K562 (cell line): ENCODE data around the gene ODAD4. TPM values are rescaled to one million over a fixed set of nuclear protein-coding genes. Genes with fewer than 3 reads are reported as not detected.

Source experiments
- BACH1 ChIP-seq: fragments of 200-800 bp; sonication (Bioruptor generic); IDR thresholded peaks from 2 replicates; pipeline ENCODE4 v1.6.1; 2016; ENCODE audit warnings: missing genetic modification characterization, missing compliant biosample characterization
- BCOR ChIP-seq: fragments of 450-650 bp; IDR thresholded peaks from 2 replicates; pipeline ENCODE4 v1.6.1; 2016
- BRD9 ChIP-seq: fragments of 450-650 bp; IDR thresholded peaks from 2 replicates; pipeline ENCODE4 v1.6.1; 2018; ENCODE audit warnings: low read depth; ENCODE audit not compliant: partially characterized antibody
- CC2D1A ChIP-seq: fragments of 450-650 bp; IDR thresholded peaks from 2 replicates; pipeline ENCODE4 v1.6.1; 2017; ENCODE audit warnings: mild to moderate bottlenecking
- CEBPB ChIP-seq: fragments of 450-650 bp; IDR thresholded peaks from 2 replicates; pipeline ENCODE4 v1.6.1; 2016; ENCODE audit warnings: missing genetic modification characterization, missing compliant biosample characterization
- CREB1 ChIP-seq, 2 experiments: sonication (generic) in 1 of 2; formaldehyde crosslinking in 1 of 2; IDR thresholded peaks; 2 replicates each; pipeline versions ENCODE4 v1.6.1 to v1.8.0; 2012 to 2022; ENCODE audit warnings: inconsistent platforms in 1 of 2, mild to moderate bottlenecking in 1 of 2, missing genetic modification reagents in 1 of 2, moderate library complexity in 1 of 2
- CREM ChIP-seq: IDR thresholded peaks from 2 replicates; pipeline ENCODE4 v1.6.1; 2014; ENCODE audit warnings: antibody characterized with exemption, low read depth
- FOXM1 ChIP-seq, 2 experiments: fragments of 450-650 bp in 1 of 2; sonication (generic) in 1 of 2; formaldehyde crosslinking in 1 of 2; IDR thresholded peaks; 2 replicates each; pipeline versions ENCODE4 v1.6.1 to v1.9.0; 2017 to 2022; ENCODE audit warnings: low read depth in 2 of 2, mild to moderate bottlenecking in 2 of 2, missing genetic modification reagents in 1 of 2, moderate library complexity in 1 of 2
- GABPB1 ChIP-seq: sonication (generic); formaldehyde crosslinking; IDR thresholded peaks from 2 replicates; pipeline ENCODE4 v1.8.0; 2022; ENCODE audit warnings: mild to moderate bottlenecking, missing genetic modification reagents
- NFATC3 ChIP-seq: fragments of 450-650 bp; IDR thresholded peaks from 2 replicates; pipeline ENCODE4 v1.6.1; 2017; ENCODE audit warnings: mild to moderate bottlenecking
- NFIC ChIP-seq: fragments of 450-650 bp; IDR thresholded peaks from 2 replicates; pipeline ENCODE4 v1.6.1; 2017; ENCODE audit warnings: mild to moderate bottlenecking, inconsistent platforms
- RBM25 ChIP-seq: fragments of 200-400 bp; formaldehyde crosslinking; IDR thresholded peaks from 2 replicates; pipeline ENCODE4 v1.6.1; 2018; ENCODE audit warnings: low read length, low read depth, moderate library complexity; ENCODE audit not compliant: severe bottlenecking
- SMAD4 ChIP-seq: fragments of 250-450 bp; sonication (Bioruptor Pico); conservative IDR thresholded peaks from 2 replicates; pipeline ENCODE4 v1.8.0; 2021; ENCODE audit warnings: inconsistent platforms, mild to moderate bottlenecking, moderate library complexity
- SNAPC5 ChIP-seq: fragments of 250-450 bp; sonication (Bioruptor Pico); IDR thresholded peaks from 2 replicates; pipeline ENCODE4 v1.8.0; 2021; ENCODE audit warnings: moderate library complexity, mild to moderate bottlenecking, inconsistent platforms
- SP1 ChIP-seq: sonication (generic); formaldehyde crosslinking; IDR thresholded peaks from 2 replicates; pipeline ENCODE4 v1.8.1; 2022; ENCODE audit warnings: mild to moderate bottlenecking, missing genetic modification reagents
- SRF ChIP-seq, 2 experiments: fragments of 250-450, 450-650 bp in 1 of 2; sonication (Bioruptor Pico) in 1 of 2; sonication (generic) in 1 of 2; formaldehyde crosslinking; IDR thresholded peaks; 2 replicates each; pipeline versions ENCODE4 v1.5.0 to v1.5.1; 2020 to 2022; ENCODE audit warnings: mild to moderate bottlenecking in 1 of 2, missing genetic modification reagents in 1 of 2
- TBP ChIP-seq: optimal IDR thresholded peaks from 2 replicates; pipeline ENCODE3; 2011; ENCODE audit warnings: low read depth, low read length, improper control_type of control experiment
- ZNF3 ChIP-seq: fragments of 250-450 bp; sonication (Bioruptor Pico); IDR thresholded peaks from 2 replicates; pipeline ENCODE4 v1.5.0; 2021; ENCODE audit warnings: mild to moderate bottlenecking, moderate library complexity
- ZNF583 ChIP-seq: fragments of 250-450 bp; sonication (Bioruptor Pico); IDR thresholded peaks from 2 replicates; pipeline ENCODE4 v1.4.0; 2020
- ZNF778 ChIP-seq: fragments of 450-650 bp; formaldehyde crosslinking; IDR thresholded peaks from 2 replicates; pipeline ENCODE4 v1.4.0; 2020; ENCODE audit warnings: mild to moderate bottlenecking, moderate library complexity
- ZNF830 ChIP-seq: fragments of 250-450 bp; sonication (Bioruptor Pico); IDR thresholded peaks from 2 replicates; pipeline ENCODE4 v1.5.0; 2021; ENCODE audit warnings: mild to moderate bottlenecking
- polyA plus RNA-seq, 8 experiments: library from polyadenylated mRNA; depleted of rRNA in 4 of 8; stranded (reverse) in 5 of 8; unstranded in 3 of 8; fragments of >200 nt; fragmentation: Nextera tagmentation in 2 of 8; fragmentation: Illumina TruSeq in 1 of 8; extraction: Ambion mirVana in 2 of 8; extraction: Trizol in 1 of 8; gene quantifications; 2 replicates each; pipeline versions ENCODE4 v1.2.1 to v1.2.3, GENCODE V29; 2011 to 2014; ENCODE audit warnings: inconsistent platforms in 1 of 8, missing spikeins in 1 of 8
- total RNA-seq, 7 experiments: library from RNA; depleted of rRNA in 6 of 7; stranded (reverse); fragments of >200 nt in 6 of 7; fragmentation: Illumina TruSeq in 2 of 7; extraction: Trizol in 2 of 7; gene quantifications; 2 replicates each; pipeline versions ENCODE4 v1.2.1 to v1.2.3, GENCODE V29; 2011 to 2021; ENCODE audit warnings: low replicate concordance in 1 of 7
- TF ChIP-seq, protein P1 (sequence below), 3 experiments: fragments of 200-800 bp in 1 of 3; fragments of 250-450 bp in 1 of 3; fragments of 450-650 bp in 1 of 3; sonication (Bioruptor Pico) in 1 of 3; sonication (Bioruptor generic) in 1 of 3; formaldehyde crosslinking in 1 of 3; IDR thresholded peaks; 2 replicates each; pipeline versions ENCODE4 v1.6.1 to v1.8.0; 2016 to 2022; ENCODE audit warnings: mild to moderate bottlenecking in 2 of 3, missing genetic modification characterization in 2 of 3, missing compliant biosample characterization in 1 of 3, moderate library complexity in 1 of 3
- TF ChIP-seq, protein P2 (sequence below): sonication (generic); formaldehyde crosslinking; IDR thresholded peaks from 2 replicates; pipeline ENCODE4 v1.9.0; 2022; ENCODE audit warnings: mild to moderate bottlenecking, missing genetic modification reagents

Gene ODAD4
- total and polyA plus RNA-seq, 9 of the 15 experiments (the other 6 are each of a cell fraction or from before 2014, with no cell fraction given): 0.09 to 0.98 (median 0.51) TPM

DNA sequence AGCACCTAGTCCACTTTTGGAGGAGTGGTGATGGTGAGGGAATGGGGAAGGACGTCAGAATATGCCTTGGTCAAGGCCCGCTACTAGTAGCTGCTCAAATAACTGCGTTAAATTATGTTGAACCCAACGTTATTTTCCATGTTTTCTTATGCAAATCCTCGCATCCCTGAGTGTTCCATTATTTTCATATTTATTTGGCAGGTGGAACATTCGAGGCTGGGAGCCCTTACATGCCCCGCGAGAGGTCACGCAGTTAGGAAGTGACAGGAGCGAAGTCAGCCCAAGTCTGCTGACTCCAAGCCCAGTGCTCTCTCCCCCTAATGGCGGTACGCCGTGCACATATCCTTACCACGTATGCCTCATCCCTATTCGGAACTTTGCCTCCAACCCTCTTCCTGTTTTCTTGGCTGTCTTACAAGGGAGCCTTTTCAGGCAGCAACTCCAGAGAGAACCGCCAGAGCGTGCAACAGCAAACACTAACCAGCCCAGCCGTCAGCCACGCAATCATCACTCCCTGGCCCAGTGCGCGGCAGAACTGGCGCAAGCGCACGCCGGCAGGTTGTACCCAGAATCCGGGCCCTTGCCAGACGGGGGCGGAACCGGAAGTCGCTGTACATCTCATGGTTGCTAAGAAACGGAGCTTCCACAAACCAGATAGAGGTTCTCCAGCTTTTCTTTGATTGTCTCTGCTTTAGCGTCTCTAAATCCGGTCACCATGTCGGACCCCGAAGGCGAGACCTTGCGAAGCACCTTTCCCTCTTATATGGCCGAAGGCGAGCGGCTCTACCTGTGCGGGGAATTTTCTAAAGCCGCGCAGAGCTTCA lies at the start of gene ODAD4 (continued):
- peak; percentile 86 for TF ChIP-seq ZNF3
- peak; percentile 33 for TF ChIP-seq BRD9
- peak in 1 of 2 experiments; percentile 81; a peak in 2 of 4 replicates for TF ChIP-seq SRF (CRISPR knock-in tag; IDR thresholded peaks at IDR 0.05)
- TF ChIP-seq CEBPB (tag): peak; percentile 77; the same call in 1 of the 2 replicates
- TF ChIP-seq SNAPC5 (CRISPR knock-in tag): no peak
- no peak for TF ChIP-seq ZNF778
- no peak for TF ChIP-seq NFATC3
- peak; percentile 61; the same call in 1 of the 2 replicates for TF ChIP-seq SP1
- peak; percentile 84 for TF ChIP-seq CREM
- 0 out of 2 replicates have a peak, but pooled peaks have one; percentile 43 for TF ChIP-seq BACH1 (tag)
- TF ChIP-seq BCOR: peak; percentile 97
- peak; percentile 36; the same call in 1 of the 2 replicates for TF ChIP-seq CREB1 (IDR thresholded peaks at IDR 0.05)
- TF ChIP-seq CREB1 (CRISPR knock-in tag; IDR thresholded peaks at IDR 0.05): peak; percentile 77
- TF ChIP-seq, protein P1, sequence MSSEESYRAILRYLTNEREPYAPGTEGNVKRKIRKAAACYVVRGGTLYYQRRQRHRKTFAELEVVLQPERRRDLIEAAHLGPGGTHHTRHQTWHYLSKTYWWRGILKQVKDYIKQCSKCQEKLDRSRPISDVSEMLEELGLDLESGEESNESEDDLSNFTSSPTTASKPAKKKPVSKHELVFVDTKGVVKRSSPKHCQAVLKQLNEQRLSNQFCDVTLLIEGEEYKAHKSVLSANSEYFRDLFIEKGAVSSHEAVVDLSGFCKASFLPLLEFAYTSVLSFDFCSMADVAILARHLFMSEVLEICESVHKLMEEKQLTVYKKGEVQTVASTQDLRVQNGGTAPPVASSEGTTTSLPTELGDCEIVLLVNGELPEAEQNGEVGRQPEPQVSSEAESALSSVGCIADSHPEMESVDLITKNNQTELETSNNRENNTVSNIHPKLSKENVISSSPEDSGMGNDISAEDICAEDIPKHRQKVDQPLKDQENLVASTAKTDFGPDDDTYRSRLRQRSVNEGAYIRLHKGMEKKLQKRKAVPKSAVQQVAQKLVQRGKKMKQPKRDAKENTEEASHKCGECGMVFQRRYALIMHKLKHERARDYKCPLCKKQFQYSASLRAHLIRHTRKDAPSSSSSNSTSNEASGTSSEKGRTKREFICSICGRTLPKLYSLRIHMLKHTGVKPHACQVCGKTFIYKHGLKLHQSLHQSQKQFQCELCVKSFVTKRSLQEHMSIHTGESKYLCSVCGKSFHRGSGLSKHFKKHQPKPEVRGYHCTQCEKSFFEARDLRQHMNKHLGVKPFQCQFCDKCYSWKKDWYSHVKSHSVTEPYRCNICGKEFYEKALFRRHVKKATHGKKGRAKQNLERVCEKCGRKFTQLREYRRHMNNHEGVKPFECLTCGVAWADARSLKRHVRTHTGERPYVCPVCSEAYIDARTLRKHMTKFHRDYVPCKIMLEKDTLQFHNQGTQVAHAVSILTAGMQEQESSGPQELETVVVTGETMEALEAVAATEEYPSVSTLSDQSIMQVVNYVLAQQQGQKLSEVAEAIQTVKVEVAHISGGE (CRISPR knock-in tag; IDR thresholded peaks at IDR 0.05): peak in 1 of 3 experiments; percentile 65; a peak in 1 of 6 replicates
- TF ChIP-seq FOXM1 (IDR thresholded peaks at IDR 0.05; ENCODE audit: low read depth): 0 out of 2 replicates have a peak, but pooled peaks have one; percentile 5
- TF ChIP-seq FOXM1 (CRISPR knock-in tag; IDR thresholded peaks at IDR 0.05; ENCODE audit: low read depth): no peak
- TF ChIP-seq TBP: peak; percentile 89
- peak; percentile 69 for TF ChIP-seq CC2D1A
- TF ChIP-seq RBM25: peak; percentile 76
- TF ChIP-seq ZNF583 (CRISPR knock-in tag): 0 out of 2 replicates have a peak, but pooled peaks have one; percentile 33
- TF ChIP-seq NFIC: peak; percentile 84
- TF ChIP-seq ZNF830: peak; percentile 77; the same call in 1 of the 2 replicates
- TF ChIP-seq, protein P2, sequence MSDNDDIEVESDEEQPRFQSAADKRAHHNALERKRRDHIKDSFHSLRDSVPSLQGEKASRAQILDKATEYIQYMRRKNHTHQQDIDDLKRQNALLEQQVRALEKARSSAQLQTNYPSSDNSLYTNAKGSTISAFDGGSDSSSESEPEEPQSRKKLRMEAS (CRISPR knock-in tag): 0 out of 2 replicates have a peak, but pooled peaks have one; percentile 43
- peak; percentile 67; the same call in 1 of the 2 replicates for TF ChIP-seq SMAD4 (CRISPR knock-in tag)
- peak; percentile 91 for TF ChIP-seq GABPB1
